ENCODE data around the gene PRDM1.

The PRDM1 gene

GRCh38 chr6:106069478-106069877 is 16.7 kb upstream of the PRDM1 start:
- no peak for DNase-seq (ENCODE audit: low read depth, low spot score)
- no peak overlapping the region for H3K27ac ChIP-seq

GRCh38 chr6:106070636-106071035 is 15.5 kb upstream of the PRDM1 start:
- no peak for DNase-seq (ENCODE audit: low read depth, low spot score)
- no peak overlapping the region for H3K27ac ChIP-seq

GRCh38 chr6:106072501-106073090 is 13.5 kb upstream of the PRDM1 start:
- DNase-seq (ENCODE audit: low read depth, low spot score) = no peak
- no peak overlapping the region for H3K27ac ChIP-seq

- DNase-seq (ENCODE audit: low read depth, low spot score) = no peak
- H3K27ac ChIP-seq = no peak overlapping the region
Measured at GRCh38 chr6:106074146-106074545, 12.0 kb upstream of the PRDM1 start.

GRCh38 chr6:106076139-106076538 is 10.0 kb upstream of the PRDM1 start:
- DNase-seq (ENCODE audit: low read depth, low spot score) = no peak
- no peak overlapping the region for H3K27ac ChIP-seq

GRCh38 chr6:106077170-106077569 is 9.0 kb upstream of the PRDM1 start:
- no peak overlapping the region for H3K27ac ChIP-seq
- DNase-seq (ENCODE audit: low read depth, low spot score) = no peak

GRCh38 chr6:106077881-106078280 is 8.3 kb upstream of the PRDM1 start:
- no peak overlapping the region for H3K27ac ChIP-seq
- no peak for DNase-seq (ENCODE audit: low read depth, low spot score)

- DNase-seq (ENCODE audit: low read depth, low spot score) = no peak
- H3K27ac ChIP-seq = no peak overlapping the region
Measured at GRCh38 chr6:106079961-106080762, 6.0 kb upstream of the PRDM1 start.

GRCh38 chr6:106080763-106081095 is 5.4 kb upstream of the PRDM1 start:
- no peak overlapping the region for H3K27ac ChIP-seq
- DNase-seq (ENCODE audit: low read depth, low spot score) = no peak

- no peak for DNase-seq (ENCODE audit: low read depth, low spot score)
- H3K27ac ChIP-seq = peak overlapping the region; percentile 97
Measured at GRCh38 chr6:106081715-106082114, 4.4 kb upstream of the PRDM1 start.

GRCh38 chr6:106082735-106083398 is 3.3 kb upstream of the PRDM1 start:
- H3K27ac ChIP-seq = peak overlapping the region; percentile 97
- DNase-seq (ENCODE audit: low read depth, low spot score) = peak; percentile 96

- H3K27ac ChIP-seq = peak overlapping the region; percentile 97
Measured at GRCh38 chr6:106083618-106084017, 2.5 kb upstream of the PRDM1 start.

GRCh38 chr6:106084106-106084988 is 1.8 kb upstream of the PRDM1 start:
- H3K27ac ChIP-seq = peak overlapping the region; percentile 97
- DNase-seq (ENCODE audit: low read depth, low spot score) = peak; percentile 79

More at GRCh38 chr6:106083618-106084017, 2.5 kb upstream of the PRDM1 start:
- DNase-seq (ENCODE audit: low read depth, low spot score) = no peak

- H3K27ac ChIP-seq = peak overlapping the region; percentile 97
- peak; percentile 78 for DNase-seq (ENCODE audit: low read depth, low spot score)
Measured at GRCh38 chr6:106084989-106085691, 996 bp upstream of the PRDM1 start.

- H3K27ac ChIP-seq = peak overlapping the region; percentile 97
- DNase-seq (ENCODE audit: low read depth, low spot score) = no peak
Measured at GRCh38 chr6:106085692-106085983, 498 bp upstream of the PRDM1 start.

- DNase-seq (ENCODE audit: low read depth, low spot score) = no peak
- peak overlapping the region; percentile 97 for H3K27ac ChIP-seq
Measured at GRCh38 chr6:106086814-106087175, 659 bp downstream of the PRDM1 start.

- H3K27ac ChIP-seq = peak overlapping the region; percentile 97
- no peak for DNase-seq (ENCODE audit: low read depth, low spot score)
Measured at GRCh38 chr6:106087548-106088325, 1.6 kb downstream of the PRDM1 start.

- H3K27ac ChIP-seq = peak overlapping the region; percentile 97
- DNase-seq (ENCODE audit: low read depth, low spot score) = no peak
Measured at GRCh38 chr6:106090001-106090400, 3.9 kb downstream of the PRDM1 start.

- no peak for DNase-seq (ENCODE audit: low read depth, low spot score)
- H3K27ac ChIP-seq = peak overlapping the region; percentile 97
Measured at GRCh38 chr6:106092279-106092678, 6.1 kb downstream of the PRDM1 start.

Data from epithelial cell of prostate (primary cell).